Measurements from ENCODE around the gene IREB2. TPM values are rescaled to one million over a fixed set of nuclear protein-coding genes. Genes with fewer than 3 reads are reported as not detected.
A peak's percentile ranks its signal among the peaks of the same experiment; 100 is the strongest.

The IREB2 gene
- total and polyA plus RNA-seq, 2 experiments from 2014 or later = 23.4 to 68.4 TPM

DNA sequence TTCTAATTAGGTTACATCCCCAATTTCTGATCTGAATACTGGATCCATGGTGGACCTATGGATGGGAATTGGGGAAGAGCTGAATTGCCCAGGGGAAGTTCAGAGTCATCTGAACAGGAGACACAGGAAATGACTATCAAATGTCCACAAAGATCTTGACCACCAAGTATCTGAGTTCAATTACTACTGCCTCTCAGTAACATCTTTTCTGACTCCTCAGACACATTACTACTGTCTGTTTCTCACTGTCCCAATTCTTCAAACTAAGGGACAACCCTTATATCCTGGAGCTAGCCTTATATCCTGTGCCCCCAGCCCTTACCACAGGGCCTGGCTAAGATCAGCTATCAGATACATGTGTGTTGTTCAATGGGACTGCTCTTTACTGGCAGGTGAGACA lies 10.1 kb upstream of the IREB2 start:
- H2AFZ ChIP-seq = peak overlapping the region; percentile 87
- TF ChIP-seq, protein P1, sequence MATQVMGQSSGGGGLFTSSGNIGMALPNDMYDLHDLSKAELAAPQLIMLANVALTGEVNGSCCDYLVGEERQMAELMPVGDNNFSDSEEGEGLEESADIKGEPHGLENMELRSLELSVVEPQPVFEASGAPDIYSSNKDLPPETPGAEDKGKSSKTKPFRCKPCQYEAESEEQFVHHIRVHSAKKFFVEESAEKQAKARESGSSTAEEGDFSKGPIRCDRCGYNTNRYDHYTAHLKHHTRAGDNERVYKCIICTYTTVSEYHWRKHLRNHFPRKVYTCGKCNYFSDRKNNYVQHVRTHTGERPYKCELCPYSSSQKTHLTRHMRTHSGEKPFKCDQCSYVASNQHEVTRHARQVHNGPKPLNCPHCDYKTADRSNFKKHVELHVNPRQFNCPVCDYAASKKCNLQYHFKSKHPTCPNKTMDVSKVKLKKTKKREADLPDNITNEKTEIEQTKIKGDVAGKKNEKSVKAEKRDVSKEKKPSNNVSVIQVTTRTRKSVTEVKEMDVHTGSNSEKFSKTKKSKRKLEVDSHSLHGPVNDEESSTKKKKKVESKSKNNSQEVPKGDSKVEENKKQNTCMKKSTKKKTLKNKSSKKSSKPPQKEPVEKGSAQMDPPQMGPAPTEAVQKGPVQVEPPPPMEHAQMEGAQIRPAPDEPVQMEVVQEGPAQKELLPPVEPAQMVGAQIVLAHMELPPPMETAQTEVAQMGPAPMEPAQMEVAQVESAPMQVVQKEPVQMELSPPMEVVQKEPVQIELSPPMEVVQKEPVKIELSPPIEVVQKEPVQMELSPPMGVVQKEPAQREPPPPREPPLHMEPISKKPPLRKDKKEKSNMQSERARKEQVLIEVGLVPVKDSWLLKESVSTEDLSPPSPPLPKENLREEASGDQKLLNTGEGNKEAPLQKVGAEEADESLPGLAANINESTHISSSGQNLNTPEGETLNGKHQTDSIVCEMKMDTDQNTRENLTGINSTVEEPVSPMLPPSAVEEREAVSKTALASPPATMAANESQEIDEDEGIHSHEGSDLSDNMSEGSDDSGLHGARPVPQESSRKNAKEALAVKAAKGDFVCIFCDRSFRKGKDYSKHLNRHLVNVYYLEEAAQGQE (IDR thresholded peaks at IDR 0.05; ENCODE audit: unreplicated experiment) = no peak
- no peak for TF ChIP-seq STAT1 (IDR thresholded peaks at IDR 0.05; ENCODE audit: unreplicated experiment)
- no peak for TF ChIP-seq EZH2phosphoT487 (IDR thresholded peaks at IDR 0.05; ENCODE audit: unreplicated experiment)
- no peak for TF ChIP-seq POLR2AphosphoS5 (IDR thresholded peaks at IDR 0.05; ENCODE audit: low read depth)
- no peak for TF ChIP-seq EZH2 (IDR thresholded peaks at IDR 0.05; ENCODE audit: low read depth, unreplicated experiment)
- no peak for TF ChIP-seq NANOG (IDR thresholded peaks at IDR 0.05; ENCODE audit: borderline replicate concordance)
- TF ChIP-seq, protein P2, sequence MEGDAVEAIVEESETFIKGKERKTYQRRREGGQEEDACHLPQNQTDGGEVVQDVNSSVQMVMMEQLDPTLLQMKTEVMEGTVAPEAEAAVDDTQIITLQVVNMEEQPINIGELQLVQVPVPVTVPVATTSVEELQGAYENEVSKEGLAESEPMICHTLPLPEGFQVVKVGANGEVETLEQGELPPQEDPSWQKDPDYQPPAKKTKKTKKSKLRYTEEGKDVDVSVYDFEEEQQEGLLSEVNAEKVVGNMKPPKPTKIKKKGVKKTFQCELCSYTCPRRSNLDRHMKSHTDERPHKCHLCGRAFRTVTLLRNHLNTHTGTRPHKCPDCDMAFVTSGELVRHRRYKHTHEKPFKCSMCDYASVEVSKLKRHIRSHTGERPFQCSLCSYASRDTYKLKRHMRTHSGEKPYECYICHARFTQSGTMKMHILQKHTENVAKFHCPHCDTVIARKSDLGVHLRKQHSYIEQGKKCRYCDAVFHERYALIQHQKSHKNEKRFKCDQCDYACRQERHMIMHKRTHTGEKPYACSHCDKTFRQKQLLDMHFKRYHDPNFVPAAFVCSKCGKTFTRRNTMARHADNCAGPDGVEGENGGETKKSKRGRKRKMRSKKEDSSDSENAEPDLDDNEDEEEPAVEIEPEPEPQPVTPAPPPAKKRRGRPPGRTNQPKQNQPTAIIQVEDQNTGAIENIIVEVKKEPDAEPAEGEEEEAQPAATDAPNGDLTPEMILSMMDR (conservative IDR thresholded peaks at IDR 0.05; ENCODE audit: low read depth in 2 of 2) = no peak
- TF ChIP-seq ZNF331 (CRISPR knock-in tag; IDR thresholded peaks at IDR 0.05; ENCODE audit: low read depth) = no peak
- TF ChIP-seq, protein P3, sequence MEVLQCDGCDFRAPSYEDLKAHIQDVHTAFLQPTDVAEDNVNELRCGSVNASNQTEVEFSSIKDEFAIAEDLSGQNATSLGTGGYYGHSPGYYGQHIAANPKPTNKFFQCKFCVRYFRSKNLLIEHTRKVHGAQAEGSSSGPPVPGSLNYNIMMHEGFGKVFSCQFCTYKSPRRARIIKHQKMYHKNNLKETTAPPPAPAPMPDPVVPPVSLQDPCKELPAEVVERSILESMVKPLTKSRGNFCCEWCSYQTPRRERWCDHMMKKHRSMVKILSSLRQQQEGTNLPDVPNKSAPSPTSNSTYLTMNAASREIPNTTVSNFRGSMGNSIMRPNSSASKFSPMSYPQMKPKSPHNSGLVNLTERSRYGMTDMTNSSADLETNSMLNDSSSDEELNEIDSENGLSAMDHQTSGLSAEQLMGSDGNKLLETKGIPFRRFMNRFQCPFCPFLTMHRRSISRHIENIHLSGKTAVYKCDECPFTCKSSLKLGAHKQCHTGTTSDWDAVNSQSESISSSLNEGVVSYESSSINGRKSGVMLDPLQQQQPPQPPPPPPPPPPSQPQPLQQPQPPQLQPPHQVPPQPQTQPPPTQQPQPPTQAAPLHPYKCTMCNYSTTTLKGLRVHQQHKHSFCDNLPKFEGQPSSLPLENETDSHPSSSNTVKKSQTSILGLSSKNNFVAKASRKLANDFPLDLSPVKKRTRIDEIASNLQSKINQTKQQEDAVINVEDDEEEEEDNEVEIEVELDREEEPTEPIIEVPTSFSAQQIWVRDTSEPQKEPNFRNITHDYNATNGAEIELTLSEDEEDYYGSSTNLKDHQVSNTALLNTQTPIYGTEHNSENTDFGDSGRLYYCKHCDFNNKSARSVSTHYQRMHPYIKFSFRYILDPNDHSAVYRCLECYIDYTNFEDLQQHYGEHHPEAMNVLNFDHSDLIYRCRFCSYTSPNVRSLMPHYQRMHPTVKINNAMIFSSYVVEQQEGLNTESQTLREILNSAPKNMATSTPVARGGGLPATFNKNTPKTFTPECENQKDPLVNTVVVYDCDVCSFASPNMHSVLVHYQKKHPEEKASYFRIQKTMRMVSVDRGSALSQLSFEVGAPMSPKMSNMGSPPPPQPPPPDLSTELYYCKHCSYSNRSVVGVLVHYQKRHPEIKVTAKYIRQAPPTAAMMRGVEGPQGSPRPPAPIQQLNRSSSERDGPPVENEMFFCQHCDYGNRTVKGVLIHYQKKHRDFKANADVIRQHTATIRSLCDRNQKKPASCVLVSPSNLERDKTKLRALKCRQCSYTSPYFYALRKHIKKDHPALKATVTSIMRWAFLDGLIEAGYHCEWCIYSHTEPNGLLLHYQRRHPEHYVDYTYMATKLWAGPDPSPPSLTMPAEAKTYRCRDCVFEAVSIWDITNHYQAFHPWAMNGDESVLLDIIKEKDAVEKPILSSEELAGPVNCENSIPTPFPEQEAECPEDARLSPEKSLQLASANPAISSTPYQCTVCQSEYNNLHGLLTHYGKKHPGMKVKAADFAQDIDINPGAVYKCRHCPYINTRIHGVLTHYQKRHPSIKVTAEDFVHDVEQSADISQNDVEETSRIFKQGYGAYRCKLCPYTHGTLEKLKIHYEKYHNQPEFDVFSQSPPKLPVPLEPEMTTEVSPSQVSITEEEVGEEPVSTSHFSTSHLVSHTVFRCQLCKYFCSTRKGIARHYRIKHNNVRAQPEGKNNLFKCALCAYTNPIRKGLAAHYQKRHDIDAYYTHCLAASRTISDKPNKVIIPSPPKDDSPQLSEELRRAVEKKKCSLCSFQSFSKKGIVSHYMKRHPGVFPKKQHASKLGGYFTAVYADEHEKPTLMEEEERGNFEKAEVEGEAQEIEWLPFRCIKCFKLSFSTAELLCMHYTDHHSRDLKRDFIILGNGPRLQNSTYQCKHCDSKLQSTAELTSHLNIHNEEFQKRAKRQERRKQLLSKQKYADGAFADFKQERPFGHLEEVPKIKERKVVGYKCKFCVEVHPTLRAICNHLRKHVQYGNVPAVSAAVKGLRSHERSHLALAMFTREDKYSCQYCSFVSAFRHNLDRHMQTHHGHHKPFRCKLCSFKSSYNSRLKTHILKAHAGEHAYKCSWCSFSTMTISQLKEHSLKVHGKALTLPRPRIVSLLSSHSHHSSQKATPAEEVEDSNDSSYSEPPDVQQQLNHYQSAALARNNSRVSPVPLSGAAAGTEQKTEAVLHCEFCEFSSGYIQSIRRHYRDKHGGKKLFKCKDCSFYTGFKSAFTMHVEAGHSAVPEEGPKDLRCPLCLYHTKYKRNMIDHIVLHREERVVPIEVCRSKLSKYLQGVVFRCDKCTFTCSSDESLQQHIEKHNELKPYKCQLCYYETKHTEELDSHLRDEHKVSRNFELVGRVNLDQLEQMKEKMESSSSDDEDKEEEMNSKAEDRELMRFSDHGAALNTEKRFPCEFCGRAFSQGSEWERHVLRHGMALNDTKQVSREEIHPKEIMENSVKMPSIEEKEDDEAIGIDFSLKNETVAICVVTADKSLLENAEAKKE (CRISPR knock-in tag; IDR thresholded peaks at IDR 0.05) = no peak
- no peak for TF ChIP-seq ZNF114 (CRISPR knock-in tag; IDR thresholded peaks at IDR 0.05)
- TF ChIP-seq, protein P4, sequence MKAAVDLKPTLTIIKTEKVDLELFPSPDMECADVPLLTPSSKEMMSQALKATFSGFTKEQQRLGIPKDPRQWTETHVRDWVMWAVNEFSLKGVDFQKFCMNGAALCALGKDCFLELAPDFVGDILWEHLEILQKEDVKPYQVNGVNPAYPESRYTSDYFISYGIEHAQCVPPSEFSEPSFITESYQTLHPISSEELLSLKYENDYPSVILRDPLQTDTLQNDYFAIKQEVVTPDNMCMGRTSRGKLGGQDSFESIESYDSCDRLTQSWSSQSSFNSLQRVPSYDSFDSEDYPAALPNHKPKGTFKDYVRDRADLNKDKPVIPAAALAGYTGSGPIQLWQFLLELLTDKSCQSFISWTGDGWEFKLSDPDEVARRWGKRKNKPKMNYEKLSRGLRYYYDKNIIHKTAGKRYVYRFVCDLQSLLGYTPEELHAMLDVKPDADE (IDR thresholded peaks at IDR 0.05) = no peak
- no peak for TF ChIP-seq JUNB (IDR thresholded peaks at IDR 0.05; ENCODE audit: unreplicated experiment)
- TF ChIP-seq CREB1 (CRISPR knock-in tag; IDR thresholded peaks at IDR 0.05; ENCODE audit: low read depth) = no peak
- H3K27me3 Mint-ChIP-seq (ENCODE audit: insufficient read depth, low read depth, poor library complexity) = no peaks in the 10 kb centered on the region

More for the DNA sequence above, 10.1 kb upstream of the IREB2 start:
- DNase-seq (ENCODE audit: low spot score) (no peak), ATAC-seq (no peak)
- no peaks in the 10 kb centered on the region for H3K9me3 Mint-ChIP-seq
- Histone ChIP-seq H3K4me1 (ENCODE audit: insufficient read depth) (no peaks in the 10 kb centered on the region), H3K9me2 (ENCODE audit: insufficient read depth) (no peaks in the 10 kb centered on the region; the same call in 1 of the 2 replicates), H3K36me3 (ENCODE audit: insufficient read depth) (no peaks in the 10 kb centered on the region), H3K27ac (ENCODE audit: low read depth) (no peak overlapping the region), H3K4me3 (no peak overlapping the region), H3K27me3 (ENCODE audit: insufficient read depth) (no peaks in the 10 kb centered on the region), H3K4me2 (no peak overlapping the region), H3F3A (replicated peaks; ENCODE audit: low read depth) (no peaks in the 10 kb centered on the region), H4K20me1 (replicated peaks; ENCODE audit: insufficient read depth) (no peaks in the 10 kb centered on the region), H3K79me2 (replicated peaks; ENCODE audit: insufficient read depth) (no peaks in the 10 kb centered on the region)
- H3K4me1 Mint-ChIP-seq = no peaks in the 10 kb centered on the region
- no peak overlapping the region for H3K4me3 Mint-ChIP-seq
- H3K36me3 Mint-ChIP-seq (ENCODE audit: low read depth) = no peaks in the 10 kb centered on the region
- no peak overlapping the region for H3K27ac Mint-ChIP-seq

All from GM23338 (cell line).